ENCODE data around the gene SEMG2.

SEMG2 gene

DNA sequence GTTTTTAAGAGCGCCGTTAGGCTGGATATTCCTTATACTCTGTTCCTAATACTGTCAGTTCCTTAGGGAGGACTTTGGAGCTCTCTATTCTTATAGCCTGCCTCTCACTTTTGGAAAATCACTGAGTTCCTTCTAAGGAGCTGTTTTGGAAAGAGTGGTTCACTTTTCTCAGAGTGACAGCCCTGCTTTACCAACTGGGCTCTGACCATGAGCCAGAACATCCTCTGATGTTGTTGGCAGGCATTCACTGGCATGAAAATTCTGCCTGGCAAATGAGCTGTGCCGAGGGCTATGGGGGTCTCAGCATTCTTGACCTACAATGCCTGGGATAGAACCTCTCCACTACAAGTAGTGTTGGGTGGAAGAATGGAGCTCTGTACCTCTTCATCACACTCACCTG is 29.2 kb upstream of the SEMG2 start:
- Histone ChIP-seq H3K79me2 (ENCODE audit: insufficient read depth, low read length) (no peaks in the 10 kb centered on the region), H3K27ac (ENCODE audit: low read length) (no peak overlapping the region), H3K4me1 (ENCODE audit: insufficient read depth, low read length) (no peaks in the 10 kb centered on the region), H3K27me3 (ENCODE audit: insufficient read depth, low read length, poor library complexity) (peaks cover 13% of the 10 kb centered on the region), H3K9me3 (ENCODE audit: insufficient read depth, low read length, severe bottlenecking) (no peaks in the 10 kb centered on the region), H3K9ac (ENCODE audit: low read depth, low read length) (no peak overlapping the region), H4K20me1 (ENCODE audit: insufficient read depth, low read length) (no peaks in the 10 kb centered on the region), H3K4me3 (ENCODE audit: low read depth in 1 of 2, low read length in 2 of 2) (no peak overlapping the region), H3K36me3 (ENCODE audit: insufficient read depth, low read length) (no peaks in the 10 kb centered on the region), H2AFZ (ENCODE audit: low read depth, low read length) (no peak overlapping the region), H3K4me2 (ENCODE audit: insufficient read depth, low read length) (no peak overlapping the region)
- ATAC-seq (ENCODE audit: insufficient read depth, low read depth) (no peak), DNase-seq (no peak)
- TF ChIP-seq EZH2 (IDR thresholded peaks at IDR 0.05; ENCODE audit: borderline replicate concordance, low read depth, low read length, severe bottlenecking) (no peak), CTCF (IDR thresholded peaks at IDR 0.05; ENCODE audit: borderline replicate concordance, extremely low read depth, low read length, poor library complexity, severe bottlenecking) (no peak)

DNA sequence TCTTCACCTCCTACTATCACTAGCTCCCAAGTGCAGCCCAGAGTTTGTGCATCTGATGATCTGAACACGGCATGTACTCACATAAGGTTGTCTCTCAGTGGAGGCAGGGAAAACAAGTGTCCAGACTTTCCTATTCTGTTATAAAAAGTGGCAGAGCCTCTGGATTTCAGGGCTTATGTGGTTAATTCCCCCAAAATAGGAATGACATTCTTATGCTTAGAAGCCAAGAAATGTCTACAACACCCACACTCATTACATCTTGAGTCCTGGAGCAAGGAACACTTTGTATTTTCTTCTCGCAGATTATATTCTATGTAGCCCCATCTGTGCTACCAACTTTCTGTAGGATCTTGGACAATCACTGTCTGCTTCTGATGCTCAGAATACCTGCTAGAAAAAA is 27.8 kb upstream of the SEMG2 start:
- Histone ChIP-seq H3K9me3 (ENCODE audit: insufficient read depth, low read length, severe bottlenecking) (no peaks in the 10 kb centered on the region), H3K4me1 (ENCODE audit: insufficient read depth, low read length) (no peaks in the 10 kb centered on the region), H3K36me3 (ENCODE audit: insufficient read depth, low read length) (no peaks in the 10 kb centered on the region), H3K9ac (ENCODE audit: low read depth, low read length) (no peak overlapping the region), H4K20me1 (ENCODE audit: insufficient read depth, low read length) (no peaks in the 10 kb centered on the region), H3K4me2 (ENCODE audit: insufficient read depth, low read length) (no peak overlapping the region), H3K27me3 (ENCODE audit: insufficient read depth, low read length, poor library complexity) (peaks cover 5% of the 10 kb centered on the region), H3K27ac (ENCODE audit: low read length) (no peak overlapping the region), H3K79me2 (ENCODE audit: insufficient read depth, low read length) (no peaks in the 10 kb centered on the region), H2AFZ (ENCODE audit: low read depth, low read length) (no peak overlapping the region), H3K4me3 (ENCODE audit: low read depth in 1 of 2, low read length in 2 of 2) (no peak overlapping the region)
- ATAC-seq (ENCODE audit: insufficient read depth, low read depth) = no peak
- TF ChIP-seq EZH2 (IDR thresholded peaks at IDR 0.05; ENCODE audit: borderline replicate concordance, low read depth, low read length, severe bottlenecking) (no peak), CTCF (IDR thresholded peaks at IDR 0.05; ENCODE audit: borderline replicate concordance, extremely low read depth, low read length, poor library complexity, severe bottlenecking) (no peak)
- DNase-seq = no peak

DNA sequence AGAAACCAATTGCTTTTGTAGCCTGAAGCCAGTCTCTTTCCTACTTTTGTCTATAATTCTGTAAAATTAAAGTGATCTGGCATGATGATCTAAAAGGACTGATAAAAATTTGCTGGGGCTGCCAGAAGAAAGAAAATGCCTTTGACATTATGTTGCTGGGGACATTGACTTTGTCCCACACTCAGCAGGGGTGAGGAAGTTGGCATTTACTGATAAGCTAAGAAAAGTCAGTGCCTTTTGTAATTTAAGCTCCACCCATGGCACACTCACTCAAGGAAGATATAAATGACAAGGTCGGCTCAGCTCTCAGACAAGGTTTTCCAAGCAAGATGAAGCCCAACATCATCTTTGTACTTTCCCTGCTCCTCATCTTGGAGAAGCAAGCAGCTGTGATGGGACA is 14.4 kb upstream of the SEMG2 start, which contains the start of gene SEMG1:
Gene SEMG1, plus strand, starts transcription at position 309 of the 400 bp plus-strand sequence. Its CDS starts 21 bp downstream, at position 330.
- TF ChIP-seq EZH2 (IDR thresholded peaks at IDR 0.05; ENCODE audit: borderline replicate concordance, low read depth, low read length, severe bottlenecking) (no peak), CTCF (IDR thresholded peaks at IDR 0.05; ENCODE audit: borderline replicate concordance, extremely low read depth, low read length, poor library complexity, severe bottlenecking) (no peak)
- Histone ChIP-seq H3K36me3 (ENCODE audit: insufficient read depth, low read length) (no peaks in the 10 kb centered on the region), H3K4me1 (ENCODE audit: insufficient read depth, low read length) (no peaks in the 10 kb centered on the region), H2AFZ (ENCODE audit: low read depth, low read length) (no peak within 1 kb of the TSS), H3K4me2 (ENCODE audit: insufficient read depth, low read length) (no peak within 1 kb of the TSS), H3K9ac (ENCODE audit: low read depth, low read length) (no peak within 1 kb of the TSS), H3K9me3 (ENCODE audit: insufficient read depth, low read length, severe bottlenecking) (no peaks in the 10 kb centered on the region), H3K27ac (ENCODE audit: low read length) (no peak within 1 kb of the TSS), H4K20me1 (ENCODE audit: insufficient read depth, low read length) (no peaks in the 10 kb centered on the region), H3K27me3 (ENCODE audit: insufficient read depth, low read length, poor library complexity) (peaks cover 28% of the 10 kb centered on the region), H3K79me2 (ENCODE audit: insufficient read depth, low read length) (no peaks in the 10 kb centered on the region), H3K4me3 (ENCODE audit: low read depth in 1 of 2, low read length in 2 of 2) (no peak within 1 kb of the TSS)
- DNase-seq (no peak), ATAC-seq (ENCODE audit: insufficient read depth, low read depth) (no peak)

DNA sequence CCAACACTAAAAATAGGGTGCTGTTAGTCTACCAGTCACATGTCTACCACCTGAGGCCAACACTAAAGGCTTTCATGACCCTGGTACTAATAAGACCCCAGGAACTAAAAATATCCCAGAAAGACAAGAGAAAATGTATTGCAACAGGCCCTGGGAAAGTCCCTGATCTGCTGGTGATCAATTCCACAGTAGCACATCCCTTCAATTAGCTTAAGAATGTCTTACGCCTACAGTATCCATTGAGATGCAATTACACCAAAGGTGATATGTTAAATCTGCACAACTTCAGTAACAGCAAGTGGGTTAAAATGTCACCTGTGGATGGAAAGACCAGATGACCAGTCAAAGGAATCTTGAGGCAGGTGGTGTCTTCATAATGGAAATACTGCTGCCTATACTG is 11.2 kb upstream of the SEMG2 start:
- Histone ChIP-seq H3K4me1 (ENCODE audit: insufficient read depth, low read length) (no peaks in the 10 kb centered on the region), H3K27ac (ENCODE audit: low read length) (no peak overlapping the region)
- no peak for ATAC-seq (ENCODE audit: insufficient read depth, low read depth)

More for the DNA sequence above, 11.2 kb upstream of the SEMG2 start:
- no peaks in the 10 kb centered on the region for H4K20me1 ChIP-seq (ENCODE audit: insufficient read depth, low read length)
- H3K4me3 ChIP-seq (ENCODE audit: low read depth in 1 of 2, low read length in 2 of 2) = no peak overlapping the region
- no peaks in the 10 kb centered on the region for H3K79me2 ChIP-seq (ENCODE audit: insufficient read depth, low read length)
- peaks cover 32% of the 10 kb centered on the region for H3K27me3 ChIP-seq (ENCODE audit: insufficient read depth, low read length, poor library complexity)
- no peak for TF ChIP-seq CTCF (IDR thresholded peaks at IDR 0.05; ENCODE audit: borderline replicate concordance, extremely low read depth, low read length, poor library complexity, severe bottlenecking)
- TF ChIP-seq EZH2 (IDR thresholded peaks at IDR 0.05; ENCODE audit: borderline replicate concordance, low read depth, low read length, severe bottlenecking) = no peak
- no peaks in the 10 kb centered on the region for H3K36me3 ChIP-seq (ENCODE audit: insufficient read depth, low read length)
- no peaks in the 10 kb centered on the region for H3K9me3 ChIP-seq (ENCODE audit: insufficient read depth, low read length, severe bottlenecking)
- DNase-seq = no peak
- no peak overlapping the region for H3K9ac ChIP-seq (ENCODE audit: low read depth, low read length)
- no peak overlapping the region for H2AFZ ChIP-seq (ENCODE audit: low read depth, low read length)
- H3K4me2 ChIP-seq (ENCODE audit: insufficient read depth, low read length) = no peak overlapping the region

Measured in DND-41 (cell line).